NCI-H226 (cell line): ENCODE results near the gene PSRC1.

ENCODE experiments used
- DNase-seq: peaks from one replicate; pipeline ENCODE4 v3.0.0-alpha.2; 2015

The PSRC1 gene

GRCh38 chr1:109243221-109243620 lies 39.7 kb downstream of the PSRC1 start:
- DNase-seq, result no peak

- no peak for DNase-seq
These were observed 40.6 kb downstream of the PSRC1 start for GRCh38 chr1:109242387-109242786.

GRCh38 chr1:109241841-109242345 lies 41.1 kb downstream of the PSRC1 start:
- no peak for DNase-seq

- DNase-seq, result no peak
These were observed 41.6 kb downstream of the PSRC1 start for GRCh38 chr1:109241344-109241743.

- DNase-seq, result peak; percentile 84
These were observed 42.5 kb downstream of the PSRC1 start for GRCh38 chr1:109240158-109241152.

GRCh38 chr1:109239409-109240068 lies 43.4 kb downstream of the PSRC1 start:
- DNase-seq, result peak; percentile 50

- no peak for DNase-seq
These were observed 43.9 kb downstream of the PSRC1 start for GRCh38 chr1:109239047-109239408.

- no peak for DNase-seq
These were observed 44.6 kb downstream of the PSRC1 start for GRCh38 chr1:109238382-109238781.

- no peak for DNase-seq
These were observed 45.4 kb downstream of the PSRC1 start for GRCh38 chr1:109237512-109237911.

GRCh38 chr1:109235137-109235536 lies 47.8 kb downstream of the PSRC1 start:
- DNase-seq, result no peak

GRCh38 chr1:109231066-109231465 lies 51.9 kb downstream of the PSRC1 start:
- no peak for DNase-seq
